Neural cell (in vitro differentiated cells): Measurements from ENCODE around the gene NANP. TPM values are rescaled to one million over a fixed set of nuclear protein-coding genes. Genes with fewer than 3 reads are reported as not detected.
A peak's percentile ranks its signal among the peaks of the same experiment; 100 is the strongest.

Experiments
- H2AFZ ChIP-seq: fragments of 200-600, 300-800 bp; sonication (generic), shearing (Covaris generic); 2 replicates; pipeline ENCODE4 v1.6.0; 2014; ENCODE audit warnings: low read depth, mild to moderate bottlenecking, antibody characterized with exemption, low read length, moderate library complexity
- H3F3A ChIP-seq: fragments of 200-600 bp; shearing (Covaris generic); 2 replicates; pipeline ENCODE4 v1.6.1; 2016; ENCODE audit warnings: mild to moderate bottlenecking, moderate library complexity, mixed read lengths, antibody characterized with exemption, low read length; ENCODE audit not compliant: insufficient read depth, poor library complexity, severe bottlenecking
- H3K27ac ChIP-seq: fragments of 200-600, 300-800 bp; sonication (generic), shearing (Covaris generic); 2 replicates; pipeline ENCODE4 v1.5.1; 2014; ENCODE audit warnings: mild to moderate bottlenecking, low read length, moderate library complexity
- H3K27me3 ChIP-seq: fragments of 300-800, 200-600 bp; sonication (generic), shearing (Covaris generic); 2 replicates; pipeline ENCODE4 v1.6.0; 2014; ENCODE audit warnings: mild to moderate bottlenecking, low read depth, low read length, moderate library complexity; ENCODE audit not compliant: insufficient read depth
- H3K36me3 ChIP-seq: fragments of 300-800, 200-600 bp; sonication (generic), shearing (Covaris generic); 2 replicates; pipeline ENCODE4 v1.5.1; 2014; ENCODE audit warnings: mild to moderate bottlenecking, antibody characterized with exemption, low read length, moderate library complexity; ENCODE audit not compliant: insufficient read depth
- H3K4me2 ChIP-seq: fragments of 300-800, 200-600 bp; sonication (generic), shearing (Covaris generic); 2 replicates; pipeline ENCODE4 v1.6.0; 2014; ENCODE audit warnings: mild to moderate bottlenecking, low read length
- H3K4me3 ChIP-seq: fragments of 300-800, 200-600 bp; sonication (generic), shearing (Covaris generic); 2 replicates; pipeline ENCODE4 v1.5.1; 2014; ENCODE audit warnings: mild to moderate bottlenecking, low read length, moderate library complexity
- H3K79me2 ChIP-seq: fragments of 200-600 bp; shearing (Covaris generic); replicated peaks from 2 replicates; pipeline ENCODE4 v1.6.0; 2014; ENCODE audit warnings: mild to moderate bottlenecking, low read length, moderate library complexity; ENCODE audit not compliant: insufficient read depth
- H3K9ac ChIP-seq: fragments of 300-800, 200-600 bp; sonication (generic), shearing (Covaris generic); 2 replicates; pipeline ENCODE4 v1.6.1; 2016; ENCODE audit warnings: mild to moderate bottlenecking, low read length, mixed read lengths
- H3K9me2 ChIP-seq: fragments of 200-600 bp; shearing (Covaris generic); 2 replicates; pipeline ENCODE4 v1.6.1; 2016; ENCODE audit warnings: mild to moderate bottlenecking, low read length, mixed read lengths; ENCODE audit not compliant: insufficient read depth
- H3K9me3 ChIP-seq: fragments of 200-600, 300-800 bp; sonication (generic), shearing (Covaris generic); 2 replicates; pipeline ENCODE4 v1.6.1; 2016; ENCODE audit warnings: mild to moderate bottlenecking, mixed run types, low read length, moderate library complexity, mixed read lengths
- H4K20me1 ChIP-seq: fragments of 200-600 bp; shearing (Covaris generic); 2 replicates; pipeline ENCODE4 v1.6.1; 2016; ENCODE audit warnings: mild to moderate bottlenecking, mixed run types; ENCODE audit not compliant: insufficient read depth
- CTCF ChIP-seq: fragments of 450-650 bp; IDR thresholded peaks from 2 replicates; pipeline ENCODE4 v1.5.1; 2014; ENCODE audit warnings: antibody characterized with exemption, mild to moderate bottlenecking, moderate library complexity; ENCODE audit not compliant: poor library complexity, severe bottlenecking
- EP300 ChIP-seq: fragments of 450-650 bp; conservative IDR thresholded peaks from 2 replicates; pipeline ENCODE4 v1.6.1; 2014; ENCODE audit warnings: antibody characterized with exemption, mild to moderate bottlenecking, moderate library complexity; ENCODE audit not compliant: poor library complexity, severe bottlenecking
- EZH2 ChIP-seq: fragments of 200-600, 300-800 bp; shearing (Covaris generic), sonication (generic); IDR thresholded peaks from 2 replicates; pipeline ENCODE4 v1.6.1; 2014; ENCODE audit warnings: antibody characterized with exemption, low read length, borderline replicate concordance, mild to moderate bottlenecking; ENCODE audit not compliant: insufficient read depth, poor library complexity, severe bottlenecking
- MXI1 ChIP-seq: fragments of 450-650 bp; conservative IDR thresholded peaks from 2 replicates; pipeline ENCODE4 v1.6.1; 2014; ENCODE audit warnings: antibody characterized with exemption, mild to moderate bottlenecking; ENCODE audit not compliant: poor library complexity, severe bottlenecking
- POLR2AphosphoS5 ChIP-seq: IDR thresholded peaks from 2 replicates; pipeline ENCODE4 v1.6.1; 2012
- RAD21 ChIP-seq: fragments of 450-650 bp; conservative IDR thresholded peaks from 2 replicates; pipeline ENCODE4 v1.6.1; 2014; ENCODE audit warnings: antibody characterized with exemption, mild to moderate bottlenecking, moderate library complexity
- REST ChIP-seq: IDR thresholded peaks from 2 replicates; pipeline ENCODE4 v1.6.1; 2012; ENCODE audit warnings: borderline replicate concordance
- SMC3 ChIP-seq: fragments of 450-650 bp; conservative IDR thresholded peaks from 2 replicates; pipeline ENCODE4 v1.6.1; 2014; ENCODE audit warnings: antibody characterized with exemption, mild to moderate bottlenecking, moderate library complexity; ENCODE audit not compliant: poor library complexity
- TAF1 ChIP-seq: IDR thresholded peaks from 2 replicates; pipeline ENCODE4 v1.6.1; 2012; ENCODE audit warnings: low read depth
- polyA minus RNA-seq: library from RNA; depleted of rRNA, polyadenylated mRNA; stranded (reverse); fragments of >200 nt; gene quantifications from 2 replicates; pipeline ENCODE4 v1.2.3, GENCODE V29; 2014
- polyA plus RNA-seq: library from polyadenylated mRNA; depleted of rRNA; stranded (reverse); fragments of >200 nt; gene quantifications from 2 replicates; pipeline ENCODE4 v1.2.3, GENCODE V29; 2014

The NANP gene
- polyA plus RNA-seq (2.8 and 4.1 TPM in 2 replicates), polyA minus RNA-seq (6.8 and 7.3 TPM in 2 replicates)

GRCh38 chr20:25623736-25624499, at the start of gene NANP:
Gene NANP, minus strand, starts transcription at chr20:25624014. Its CDS starts 66 bp downstream, at chr20:25623948.
- Histone ChIP-seq H3K9ac (peak within 1 kb of the TSS; percentile 87), H3K79me2 (no peaks in the 10 kb centered on the region), H2AFZ (peak within 1 kb of the TSS; percentile 99), H3K9me2 (no peaks in the 10 kb centered on the region), H3K9me3 (no peaks in the 10 kb centered on the region), H3K4me3 (peak within 1 kb of the TSS; percentile 99), H3K4me2 (peak within 1 kb of the TSS; percentile 76), H3K27ac (peak within 1 kb of the TSS; percentile 86), H4K20me1 (no peaks in the 10 kb centered on the region), H3K36me3 (no peaks in the 10 kb centered on the region), H3F3A (no peaks in the 10 kb centered on the region), H3K27me3 (no peaks in the 10 kb centered on the region)
- peak; percentile 64 for TF ChIP-seq REST
- no peak for TF ChIP-seq EZH2
- TF ChIP-seq RAD21 = peak; percentile 16
- TF ChIP-seq CTCF = peak; percentile 36
- peak; percentile 80 for TF ChIP-seq MXI1
- peak; percentile 66 for TF ChIP-seq TAF1
- no peak for TF ChIP-seq EP300
- peak; percentile 84 for TF ChIP-seq POLR2AphosphoS5
- TF ChIP-seq SMC3 = no peak

- Histone ChIP-seq H3K4me3 (no peak overlapping the region), H3K27me3 (no peaks in the 10 kb centered on the region), H3K9me2 (no peaks in the 10 kb centered on the region), H3K27ac (no peak overlapping the region), H3K9ac (no peak overlapping the region), H4K20me1 (no peaks in the 10 kb centered on the region), H3K4me2 (no peak overlapping the region), H3K36me3 (peaks cover 21% of the 10 kb centered on the region), H3K9me3 (no peaks in the 10 kb centered on the region), H3K79me2 (no peaks in the 10 kb centered on the region), H2AFZ (no peak overlapping the region), H3F3A (no peaks in the 10 kb centered on the region)
- TF ChIP-seq TAF1 (no peak), EZH2 (no peak), CTCF (no peak), RAD21 (no peak), POLR2AphosphoS5 (no peak), MXI1 (no peak), REST (no peak), EP300 (no peak), SMC3 (no peak)
These were observed 48.9 kb upstream of the NANP start for GRCh38 chr20:25672659-25673235.
